ENCODE results near the gene INSR.
"Not testable (repeated sequence)": the region's sequence is repeated elsewhere in the genome, so short reads cannot be mapped to it uniquely, and the experiment has no call there.

INSR gene

DNA sequence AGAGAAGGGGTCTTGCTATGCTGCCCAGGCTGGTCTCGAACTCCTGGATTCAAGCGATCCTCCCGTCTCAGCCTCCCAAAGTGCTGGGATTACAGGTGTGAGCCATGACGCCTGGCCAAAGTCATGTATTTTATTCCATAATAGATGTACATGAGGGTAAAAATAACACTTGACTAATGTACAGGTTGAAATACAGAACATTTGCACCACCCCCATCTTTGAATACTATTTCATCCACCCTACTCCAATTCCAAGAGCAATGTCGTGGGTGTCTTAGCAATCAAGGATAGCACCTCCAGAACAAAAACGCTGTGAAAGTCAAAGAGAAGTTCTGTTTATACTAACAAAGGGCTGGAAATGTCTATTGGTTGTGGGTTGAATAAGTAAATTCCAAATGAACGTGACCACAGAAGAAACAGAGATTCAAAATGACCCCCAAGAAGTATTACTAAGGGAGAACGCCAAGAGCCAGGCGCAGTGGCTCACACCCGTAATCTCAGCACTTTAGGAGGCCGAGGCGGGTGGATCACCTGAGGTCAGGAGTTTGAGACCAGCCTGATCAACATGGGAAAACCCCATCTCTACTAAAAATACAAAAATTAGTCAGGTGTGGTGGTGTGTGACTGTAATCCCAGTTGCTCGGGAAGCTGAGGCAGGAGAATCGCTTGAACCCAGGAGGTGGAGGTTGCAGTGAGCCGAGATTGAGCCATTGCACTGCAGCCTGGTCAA, 84.5 kb downstream of the INSR start:
- H3K4me1 ChIP-seq (ENCODE audit: control insufficient read depth, insufficient read depth, low read length, poor library complexity, severe bottlenecking); H3K27ac ChIP-seq (ENCODE audit: low read depth, low read length, severe bottlenecking); H3K9me3 ChIP-seq (ENCODE audit: control insufficient read depth, low read length); H3K4me3 ChIP-seq (ENCODE audit: extremely low read depth, insufficient read depth, low read length, poor library complexity, severe bottlenecking); H3K36me3 ChIP-seq (ENCODE audit: control insufficient read depth, insufficient read depth, low read length): not testable (repeated sequence)
- WGBS, 2 experiments (ENCODE audit: insufficient coverage in 2 of 2), result 86 to 94% methylated on average over 8 of the region's 15 CpGs

- not testable (repeated sequence) for H3K4me1 ChIP-seq (ENCODE audit: control insufficient read depth, insufficient read depth, low read length, poor library complexity, severe bottlenecking); H3K4me3 ChIP-seq (ENCODE audit: extremely low read depth, insufficient read depth, low read length, poor library complexity, severe bottlenecking); H3K27ac ChIP-seq (ENCODE audit: low read depth, low read length, severe bottlenecking); H3K9me3 ChIP-seq (ENCODE audit: control insufficient read depth, low read length); H3K36me3 ChIP-seq (ENCODE audit: control insufficient read depth, insufficient read depth, low read length)
- 82 to 100% methylated on average over 1 to 2 of the region's 3 CpGs for WGBS, 2 experiments (ENCODE audit: insufficient coverage in 2 of 2)
Observed at GRCh38 chr19:7209036-7209435, 85.2 kb downstream of the INSR start.

GRCh38 chr19:7203332-7203731, 90.9 kb downstream of the INSR start:
- Histone ChIP-seq H3K36me3 (ENCODE audit: control insufficient read depth, insufficient read depth, low read length) (no peaks in the 10 kb centered on the region), H3K9me3 (ENCODE audit: control insufficient read depth, low read length) (no peaks in the 10 kb centered on the region), H3K27ac (ENCODE audit: low read depth, low read length, severe bottlenecking) (no peak overlapping the region), H3K4me3 (ENCODE audit: extremely low read depth, insufficient read depth, low read length, poor library complexity, severe bottlenecking) (no peak overlapping the region), H3K4me1 (ENCODE audit: control insufficient read depth, insufficient read depth, low read length, poor library complexity, severe bottlenecking) (no peaks in the 10 kb centered on the region)
- WGBS, 2 experiments (ENCODE audit: insufficient coverage in 2 of 2), result 90 to 95% methylated on average over 9 to 10 of the region's 12 CpGs

- WGBS, 2 experiments (ENCODE audit: insufficient coverage in 2 of 2), result 75 to 92% methylated on average over 1 of the region's 2 CpGs
- Histone ChIP-seq H3K4me3 (ENCODE audit: extremely low read depth, insufficient read depth, low read length, poor library complexity, severe bottlenecking) (no peak overlapping the region), H3K27ac (ENCODE audit: low read depth, low read length, severe bottlenecking) (no peak overlapping the region), H3K36me3 (ENCODE audit: control insufficient read depth, insufficient read depth, low read length) (no peaks in the 10 kb centered on the region), H3K4me1 (ENCODE audit: control insufficient read depth, insufficient read depth, low read length, poor library complexity, severe bottlenecking) (no peaks in the 10 kb centered on the region), H3K9me3 (ENCODE audit: control insufficient read depth, low read length) (no peaks in the 10 kb centered on the region)
Observed at GRCh38 chr19:7202888-7203287, 91.3 kb downstream of the INSR start.

- peaks cover 3% of the 10 kb centered on the region for H3K4me1 ChIP-seq (ENCODE audit: control insufficient read depth, insufficient read depth, low read length, poor library complexity, severe bottlenecking)
- 100% methylated on average over 1 of the region's 4 CpGs for WGBS, 2 experiments (ENCODE audit: insufficient coverage in 2 of 2)
- H3K27ac ChIP-seq (ENCODE audit: low read depth, low read length, severe bottlenecking), result no peak overlapping the region
- no peaks in the 10 kb centered on the region for H3K36me3 ChIP-seq (ENCODE audit: control insufficient read depth, insufficient read depth, low read length)
- H3K9me3 ChIP-seq (ENCODE audit: control insufficient read depth, low read length), result no peaks in the 10 kb centered on the region
- no peak overlapping the region for H3K4me3 ChIP-seq (ENCODE audit: extremely low read depth, insufficient read depth, low read length, poor library complexity, severe bottlenecking)
Observed at GRCh38 chr19:7200736-7201135, 93.5 kb downstream of the INSR start.

GRCh38 chr19:7199613-7200533, 94.3 kb downstream of the INSR start:
- H3K4me3 ChIP-seq (ENCODE audit: extremely low read depth, insufficient read depth, low read length, poor library complexity, severe bottlenecking), result no peak overlapping the region
- H3K4me1 ChIP-seq (ENCODE audit: control insufficient read depth, insufficient read depth, low read length, poor library complexity, severe bottlenecking), result peaks cover 3% of the 10 kb centered on the region
- whole genome bisulfite sequencing, 2 experiments (ENCODE audit: insufficient coverage in 2 of 2), result 51 to 60% methylated on average over 11 to 12 of the region's 14 CpGs
- H3K27ac ChIP-seq (ENCODE audit: low read depth, low read length, severe bottlenecking), result no peak overlapping the region
- H3K9me3 ChIP-seq (ENCODE audit: control insufficient read depth, low read length), result no peaks in the 10 kb centered on the region
- H3K36me3 ChIP-seq (ENCODE audit: control insufficient read depth, insufficient read depth, low read length), result no peaks in the 10 kb centered on the region

- Histone ChIP-seq H3K27ac (ENCODE audit: low read depth, low read length, severe bottlenecking) (peak overlapping the region; percentile 72), H3K4me1 (ENCODE audit: control insufficient read depth, insufficient read depth, low read length, poor library complexity, severe bottlenecking) (peaks cover 3% of the 10 kb centered on the region), H3K4me3 (ENCODE audit: extremely low read depth, insufficient read depth, low read length, poor library complexity, severe bottlenecking) (peak overlapping the region; percentile 48), H3K9me3 (ENCODE audit: control insufficient read depth, low read length) (no peaks in the 10 kb centered on the region), H3K36me3 (ENCODE audit: control insufficient read depth, insufficient read depth, low read length) (no peaks in the 10 kb centered on the region)
- 2% methylated on average over 61 to 64 of the region's 72 CpGs for WGBS, 2 experiments (ENCODE audit: insufficient coverage in 2 of 2)
Observed at GRCh38 chr19:7197760-7198696, 96.2 kb downstream of the INSR start.

DNA sequence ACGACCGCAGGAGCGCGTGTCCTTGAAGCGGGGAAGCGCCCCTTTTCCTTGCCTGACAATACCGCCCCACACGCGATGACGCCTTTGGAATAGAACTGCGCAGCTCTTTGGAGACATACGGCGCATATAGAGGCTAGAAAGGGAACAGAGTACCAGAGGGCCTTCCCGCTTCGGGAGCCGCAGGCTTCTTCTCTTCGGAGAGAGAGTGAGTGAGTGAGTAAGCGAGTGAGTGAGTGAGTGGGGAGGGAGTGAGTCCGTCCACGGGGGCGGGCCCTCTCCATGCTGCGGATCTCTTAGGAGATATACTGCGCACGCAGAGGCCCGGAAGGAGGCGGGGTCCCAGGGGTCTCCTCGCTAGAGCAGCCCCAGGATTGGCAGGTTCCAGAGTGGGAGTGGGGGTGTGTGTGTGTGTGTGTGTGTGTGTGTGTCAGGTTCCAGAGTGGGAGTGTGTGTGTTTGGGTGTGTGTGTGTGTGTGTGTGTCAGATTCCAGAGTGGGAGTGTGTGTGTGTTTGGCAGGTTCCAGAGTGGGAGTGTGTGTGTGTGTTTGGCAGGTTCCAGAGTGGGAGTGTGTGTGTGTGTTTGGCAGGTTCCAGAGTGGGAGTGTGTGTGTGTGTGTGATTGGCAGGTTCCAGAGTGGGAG, 97.0 kb downstream of the INSR start:
- peaks cover 3% of the 10 kb centered on the region for H3K4me1 ChIP-seq (ENCODE audit: control insufficient read depth, insufficient read depth, low read length, poor library complexity, severe bottlenecking)
- WGBS, 2 experiments (ENCODE audit: insufficient coverage in 2 of 2), result 1 to 2% methylated on average over 20 to 26 of the region's 27 CpGs
- peak overlapping the region; percentile 72 for H3K27ac ChIP-seq (ENCODE audit: low read depth, low read length, severe bottlenecking)
- H3K36me3 ChIP-seq (ENCODE audit: control insufficient read depth, insufficient read depth, low read length), result no peaks in the 10 kb centered on the region
- H3K9me3 ChIP-seq (ENCODE audit: control insufficient read depth, low read length), result no peaks in the 10 kb centered on the region
- H3K4me3 ChIP-seq (ENCODE audit: extremely low read depth, insufficient read depth, low read length, poor library complexity, severe bottlenecking), result peak overlapping the region; percentile 48

- Histone ChIP-seq H3K36me3 (ENCODE audit: control insufficient read depth, insufficient read depth, low read length) (no peaks in the 10 kb centered on the region), H3K4me1 (ENCODE audit: control insufficient read depth, insufficient read depth, low read length, poor library complexity, severe bottlenecking) (peaks cover 3% of the 10 kb centered on the region), H3K9me3 (ENCODE audit: control insufficient read depth, low read length) (no peaks in the 10 kb centered on the region), H3K27ac (ENCODE audit: low read depth, low read length, severe bottlenecking) (peak overlapping the region; percentile 57), H3K4me3 (ENCODE audit: extremely low read depth, insufficient read depth, low read length, poor library complexity, severe bottlenecking) (peak overlapping the region; percentile 48)
- WGBS, 2 experiments (ENCODE audit: insufficient coverage in 2 of 2), result 28% methylated on average over 4 of the region's 8 CpGs; no CpG with 5 or more reads in 1 of the 2 experiments
Observed at GRCh38 chr19:7196763-7197118, 97.5 kb downstream of the INSR start.

DNA sequence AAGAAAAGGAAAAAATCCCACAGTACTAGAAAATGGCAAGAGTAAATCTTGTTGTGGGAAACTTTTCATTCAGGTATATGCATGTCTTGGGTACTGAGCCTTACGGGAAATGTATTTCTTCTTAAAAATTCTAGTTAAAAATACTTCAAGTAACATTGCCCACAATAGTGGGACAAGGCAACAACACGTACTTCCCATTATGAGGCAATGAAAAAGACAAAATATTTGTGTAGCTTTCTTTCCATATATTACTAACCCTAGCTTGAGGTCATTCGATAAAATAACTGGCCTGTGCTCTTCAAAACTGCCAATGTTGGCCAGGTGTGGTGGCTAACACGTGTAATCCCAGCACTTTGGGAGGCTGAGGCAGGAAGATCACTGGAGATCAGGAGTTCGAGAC, 99.2 kb downstream of the INSR start:
- WGBS, 2 experiments (ENCODE audit: insufficient coverage in 2 of 2), result 92 to 93% methylated on average over 3 of the region's 5 CpGs

More for the DNA sequence above, 99.2 kb downstream of the INSR start:
- Histone ChIP-seq H3K36me3 (ENCODE audit: control insufficient read depth, insufficient read depth, low read length) (no peaks in the 10 kb centered on the region), H3K4me3 (ENCODE audit: extremely low read depth, insufficient read depth, low read length, poor library complexity, severe bottlenecking) (no peak overlapping the region), H3K4me1 (ENCODE audit: control insufficient read depth, insufficient read depth, low read length, poor library complexity, severe bottlenecking) (peaks cover 3% of the 10 kb centered on the region), H3K9me3 (ENCODE audit: control insufficient read depth, low read length) (no peaks in the 10 kb centered on the region), H3K27ac (ENCODE audit: low read depth, low read length, severe bottlenecking) (no peak overlapping the region)
